HK-2 (cell line): ENCODE results near the gene HELZ2.
"Not testable (repeated sequence)": the region's sequence is repeated elsewhere in the genome, so short reads cannot be mapped to it uniquely, and the experiment has no call there.

Experiments
- DNase-seq: peaks from one replicate; pipeline ENCODE4 v3.0.0-alpha.2; 2018; ENCODE audit not compliant: unreplicated experiment

Gene HELZ2

GRCh38 chr20:63566395-63567135, 7.5 kb downstream of the HELZ2 start:
- no peak for DNase-seq

GRCh38 chr20:63565699-63566335, 8.2 kb downstream of the HELZ2 start:
- no peak for DNase-seq

- no peak for DNase-seq
Observed at GRCh38 chr20:63565021-63565698, 8.9 kb downstream of the HELZ2 start.

- DNase-seq = no peak
Observed at GRCh38 chr20:63564036-63564810, 9.8 kb downstream of the HELZ2 start.

GRCh38 chr20:63563225-63563935, 10.7 kb downstream of the HELZ2 start:
- DNase-seq = no peak

GRCh38 chr20:63562461-63563224, 11.4 kb downstream of the HELZ2 start:
- no peak for DNase-seq

- DNase-seq = no peak
Observed at GRCh38 chr20:63561624-63562396, 12.2 kb downstream of the HELZ2 start.

- DNase-seq = no peak
Observed at GRCh38 chr20:63560856-63561609, 13.0 kb downstream of the HELZ2 start.

- DNase-seq = no peak
Observed at GRCh38 chr20:63560333-63560805, 13.7 kb downstream of the HELZ2 start.

- DNase-seq = not testable (repeated sequence)
Observed at GRCh38 chr20:63559485-63560332, 14.3 kb downstream of the HELZ2 start.

GRCh38 chr20:63558804-63559484, 15.1 kb downstream of the HELZ2 start:
- no peak for DNase-seq

GRCh38 chr20:63557481-63557891, 16.6 kb downstream of the HELZ2 start:
- DNase-seq = no peak

- no peak for DNase-seq
Observed at GRCh38 chr20:63556873-63557478, 17.1 kb downstream of the HELZ2 start.

GRCh38 chr20:63555661-63556381, 18.2 kb downstream of the HELZ2 start:
- DNase-seq = no peak

- DNase-seq = no peak
Observed at GRCh38 chr20:63554361-63555278, 19.4 kb downstream of the HELZ2 start.
